Measurements from ENCODE around the gene NFIX. TPM values are rescaled to one million over a fixed set of nuclear protein-coding genes. Genes with fewer than 3 reads are reported as not detected.

The NFIX gene
- total and polyA plus RNA-seq, 9 of the 15 experiments (the other 6 are each of a cell fraction or from before 2014, with no cell fraction given), result 0.28 to 26.8 (median 5.4) TPM

DNA sequence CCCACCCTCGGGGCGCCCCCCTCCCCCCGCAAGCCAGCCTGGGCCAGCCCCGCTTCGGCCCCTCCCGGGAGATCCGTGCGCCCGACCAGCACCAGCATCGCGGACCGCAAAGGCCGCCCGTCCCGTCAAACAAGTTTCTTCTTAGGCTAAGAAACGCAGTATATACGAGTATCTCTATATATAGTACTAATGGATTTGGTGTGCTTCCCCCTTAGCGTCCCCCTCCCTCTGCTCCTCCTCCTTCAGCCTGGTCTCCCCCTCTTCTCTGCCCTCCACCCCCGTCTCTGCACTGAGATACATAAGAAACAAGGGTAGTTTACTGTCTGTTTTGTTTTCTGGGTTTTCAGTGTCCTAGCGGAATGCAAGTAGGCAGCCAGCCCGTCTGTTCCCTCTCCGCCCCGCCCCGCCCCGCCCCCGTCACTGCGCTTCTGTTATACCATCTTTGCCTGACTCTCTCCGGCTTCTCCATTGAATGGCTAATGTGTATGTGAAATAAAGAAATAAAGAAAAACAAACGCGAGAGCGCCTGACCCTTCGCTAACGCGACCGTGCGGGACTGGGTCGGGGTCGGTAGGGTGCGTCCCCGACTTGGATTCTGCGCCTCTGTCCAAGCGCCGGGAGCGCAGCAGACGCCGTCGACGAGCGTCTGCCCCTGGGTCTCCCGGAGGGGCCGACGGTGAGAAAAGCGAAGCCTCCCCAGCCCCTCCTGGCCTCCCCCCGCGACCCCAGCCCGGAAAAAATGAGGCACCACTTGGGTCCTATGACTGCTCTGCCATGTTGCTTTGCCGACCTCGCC is 103.2 kb downstream of the NFIX start:
- Histone ChIP-seq H3K4me2 (ENCODE audit: insufficient read depth, low read length) (peak overlapping the region; percentile 99), H3K9me1 (ENCODE audit: control insufficient read depth, insufficient read depth, low read length) (no peaks in the 10 kb centered on the region), H3K27me3 (ENCODE audit: control insufficient read depth in 2 of 2, insufficient read depth in 2 of 2, low read length in 2 of 2) (no peaks in the 10 kb centered on the region), H4K20me1 (replicated peaks; ENCODE audit: control insufficient read depth, insufficient read depth, low read length) (no peaks in the 10 kb centered on the region), H3K27ac (ENCODE audit: extremely low read depth, low read depth, low read length) (peak overlapping the region; percentile 98), H2AFZ (ENCODE audit: low read depth, low read length) (no peak overlapping the region), H3K9me3 (replicated peaks; ENCODE audit: control insufficient read depth, insufficient read depth, low read depth, low read length) (no peaks in the 10 kb centered on the region), H3K36me3 (ENCODE audit: control insufficient read depth, insufficient read depth, low read length) (peaks cover 37% of the 10 kb centered on the region), H3K4me3 (peak overlapping the region; percentile 98), H3K9ac (ENCODE audit: insufficient read depth in 1 of 2, low read depth in 2 of 2, low read length in 2 of 2) (peak overlapping the region; percentile 74 to 95), H3K4me1 (replicated peaks in 1 of 2; ENCODE audit: control insufficient read depth in 2 of 2, insufficient read depth in 2 of 2, low read length in 2 of 2) (peaks cover 40 to 82% of the 10 kb centered on the region in 2 experiments), H3K79me2 (ENCODE audit: control insufficient read depth, insufficient read depth, low read length) (peaks cover 56% of the 10 kb centered on the region)
- DNase-seq (ENCODE audit: extremely low read depth in 1 of 4, low spot score in 3 of 4) (peak in 3 of 4 experiments; percentile 25 to 85 (median 62)), ATAC-seq (peak; percentile 3), FAIRE-seq (peak; percentile 37)
- intact Hi-C loops (cut with micrococcal nuclease) (loop anchor here (1.0 kb wide), 1 partner anchor 164 kb away; no protein-coding TSS in a partner anchor), in situ Hi-C loops (cut with MboI) (no loop called here)
- CTCF ChIA-PET (ENCODE audit: low intra/inter-chr PET ratio), result interaction anchor here (0.6 to 0.8 kb wide), 2 partner anchors 58 to 163 kb away, joined by 3 read pairs; no protein-coding TSS in a partner anchor
- no TSS peak for BruUV-seq (replicated peaks)
- WGBS (ENCODE audit: insufficient coverage, low coverage, missing lambda C conversion rate), result under 1% methylated on average over 41 of the region's 58 CpGs
- POLR2A ChIA-PET, result interaction anchor here (0.8 to 1.1 kb wide), 2 partner anchors 8 to 54 kb away, joined by 4 to 7 read pairs; no protein-coding TSS in a partner anchor
- TF ChIP-seq ZC3H8 (IDR thresholded peaks at IDR 0.05), result no peak
- TF ChIP-seq HDAC6 (IDR thresholded peaks at IDR 0.05; ENCODE audit: low read depth, low read length), result no peak
- no peak for TF ChIP-seq PCBP1 (IDR thresholded peaks at IDR 0.05; ENCODE audit: low read depth, low read length, poor library complexity, severe bottlenecking)
- no peak for TF ChIP-seq ZNF140 (CRISPR knock-in tag; IDR thresholded peaks at IDR 0.05)
- TF ChIP-seq ZNF347 (CRISPR knock-in tag; IDR thresholded peaks at IDR 0.05; ENCODE audit: low read depth), result no peak
- no peak for TF ChIP-seq POLR3G (IDR thresholded peaks at IDR 0.05; ENCODE audit: extremely low read depth, insufficient read length, insufficient replicate concordance)
- TF ChIP-seq TAF9B (IDR thresholded peaks at IDR 0.05; ENCODE audit: partially characterized antibody), result no peak
- TF ChIP-seq, protein P1, sequence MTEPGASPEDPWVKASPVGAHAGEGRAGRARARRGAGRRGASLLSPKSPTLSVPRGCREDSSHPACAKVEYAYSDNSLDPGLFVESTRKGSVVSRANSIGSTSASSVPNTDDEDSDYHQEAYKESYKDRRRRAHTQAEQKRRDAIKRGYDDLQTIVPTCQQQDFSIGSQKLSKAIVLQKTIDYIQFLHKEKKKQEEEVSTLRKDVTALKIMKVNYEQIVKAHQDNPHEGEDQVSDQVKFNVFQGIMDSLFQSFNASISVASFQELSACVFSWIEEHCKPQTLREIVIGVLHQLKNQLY (CRISPR knock-in tag; conservative IDR thresholded peaks at IDR 0.05), result no peak
- TF ChIP-seq TAF7 (tag; IDR thresholded peaks at IDR 0.05), result peak; percentile 29; the same call in 1 of the 2 replicates
- no peak for TF ChIP-seq ADNP (tag; IDR thresholded peaks at IDR 0.05)
- TF ChIP-seq FUS (optimal IDR thresholded peaks at IDR 0.05; ENCODE audit: low read depth, low read length), result no peak
- TF ChIP-seq MXI1 (IDR thresholded peaks at IDR 0.05; ENCODE audit: low read depth, low read length), result no peak
- no peak for TF ChIP-seq FIP1L1 (IDR thresholded peaks at IDR 0.05; ENCODE audit: low read depth, low read length, poor library complexity, severe bottlenecking)
- no peak for TF ChIP-seq NFRKB (IDR thresholded peaks at IDR 0.05; ENCODE audit: low read depth)
- TF ChIP-seq TBP (optimal IDR thresholded peaks at IDR 0.05; ENCODE audit: low read depth, low read length), result peak; percentile 26
- TF ChIP-seq HBP1 (CRISPR knock-in tag; IDR thresholded peaks at IDR 0.05), result peak; percentile 86; the same call in 1 of the 2 replicates
- no peak; the same call in 1 of the 2 replicates for TF ChIP-seq CHD2 (IDR thresholded peaks at IDR 0.05; ENCODE audit: low read depth, low read length)
- no peak for TF ChIP-seq DACH1 (IDR thresholded peaks at IDR 0.05; ENCODE audit: partially characterized antibody)
- TF ChIP-seq CCAR2 (IDR thresholded peaks at IDR 0.05; ENCODE audit: low read depth, low read length), result no peak
